IMR-90 (cell line): Measurements from ENCODE around the gene PDE8B. TPM values are rescaled to one million over a fixed set of nuclear protein-coding genes. Genes with fewer than 3 reads are reported as not detected.

Source experiments
- ATAC-seq: fragments of 200-7000 bp; cut with Tn5 transposase; 2 replicates; pipeline ENCODE4 v1.9.1; 2020; ENCODE audit warnings: low read depth, mild to moderate bottlenecking, moderate library complexity
- BruUV-seq: library from RNA; stranded (reverse); fragments of 400-500 nt; replicated peaks from 2 replicates; lab custom pipeline; 2021; lab: Mats Ljungman, UMichigan
- CTCF ChIA-PET: fragments of 300-600 bp; formaldehyde crosslinking; extraction: SDS; loops from one replicate; lab custom pipeline; 2021; ENCODE audit warnings: antibody characterized with exemption; lab: Yijun Ruan, JAX
- POLR2A ChIA-PET: fragments of 300-600 bp; sonication (Branson Sonifier 250); formaldehyde crosslinking; loops from one replicate; lab custom pipeline; 2022; ENCODE audit warnings: antibody characterized with exemption; ENCODE audit not compliant: unreplicated experiment; lab: Charles Lee
- DNase-seq: peaks from one replicate; pipeline ENCODE4 v3.0.0; 2013
- H2AFZ ChIP-seq: replicated peaks from 2 replicates; pipeline ENCODE3; 2013; ENCODE audit warnings: low read length, mild to moderate bottlenecking; ENCODE audit not compliant: poor library complexity
- H2AK5ac ChIP-seq: 2 replicates; pipeline ENCODE4 v1.6.1; 2013; ENCODE audit warnings: low read depth, low read length, inconsistent platforms
- H2AK9ac ChIP-seq: replicated peaks from 2 replicates; pipeline ENCODE3; 2013; ENCODE audit warnings: mild to moderate bottlenecking, low read depth, low read length, moderate library complexity; ENCODE audit not compliant: poor library complexity
- H2BK120ac ChIP-seq: 2 replicates; pipeline ENCODE4 v1.6.1; 2013; ENCODE audit warnings: low read depth, low read length, inconsistent platforms
- H2BK15ac ChIP-seq: 3 replicates; pipeline ENCODE4 v1.6.1; 2013; ENCODE audit warnings: low read depth, low read length, inconsistent platforms
- H2BK20ac ChIP-seq: 2 replicates; pipeline ENCODE4 v1.6.1; 2013; ENCODE audit warnings: low read depth, mild to moderate bottlenecking, inconsistent platforms, low read length, moderate library complexity
- H2BK5ac ChIP-seq: 2 replicates; pipeline ENCODE4 v1.6.1; 2013; ENCODE audit warnings: mild to moderate bottlenecking, low read depth, low read length, inconsistent platforms; ENCODE audit not compliant: poor library complexity, severe bottlenecking
- H3K14ac ChIP-seq: replicated peaks from 2 replicates; pipeline ENCODE4 v1.6.1; 2013; ENCODE audit warnings: low read depth, low read length, inconsistent platforms
- H3K18ac ChIP-seq: 2 replicates; pipeline ENCODE4 v1.6.1; 2013; ENCODE audit warnings: low read depth, low read length, control low read depth
- H3K23ac ChIP-seq: 2 replicates; pipeline ENCODE4 v1.6.1; 2013; ENCODE audit warnings: low read depth, low read length, inconsistent platforms
- H3K27ac ChIP-seq: 2 replicates; pipeline ENCODE4 v1.5.1; 2013; ENCODE audit warnings: mild to moderate bottlenecking, control low read depth, low read length; ENCODE audit not compliant: insufficient read depth
- H3K27me3 ChIP-seq: 2 replicates; pipeline ENCODE4 v1.6.1; 2013; ENCODE audit warnings: low read length; ENCODE audit not compliant: control insufficient read depth, insufficient read depth
- H3K36me3 ChIP-seq: 2 replicates; pipeline ENCODE4 v1.6.1; 2013; ENCODE audit warnings: low read length, mixed read lengths; ENCODE audit not compliant: control insufficient read depth, insufficient read depth
- H3K4ac ChIP-seq: 2 replicates; pipeline ENCODE4 v1.6.1; 2013; ENCODE audit warnings: low read depth, low read length, inconsistent platforms
- H3K4me1 ChIP-seq: 2 replicates; pipeline ENCODE4 v1.6.1; 2013; ENCODE audit warnings: low read length, mixed read lengths; ENCODE audit not compliant: control insufficient read depth, insufficient read depth
- H3K4me2 ChIP-seq: 2 replicates; pipeline ENCODE4 v1.6.1; 2013; ENCODE audit warnings: low read depth, mild to moderate bottlenecking, control low read depth, low read length, moderate library complexity
- H3K4me3 ChIP-seq: 2 replicates; pipeline ENCODE4 v1.5.1; 2013; ENCODE audit warnings: low read depth, mild to moderate bottlenecking, control low read depth, low read length, moderate library complexity; ENCODE audit not compliant: insufficient read depth
- H3K56ac ChIP-seq: 2 replicates; pipeline ENCODE4 v1.6.1; 2013; ENCODE audit warnings: low read length, inconsistent platforms; ENCODE audit not compliant: insufficient read depth; ENCODE audit errors: extremely low read depth
- H3K79me1 ChIP-seq, 2 experiments: 2 replicates each; pipeline ENCODE4 v1.6.1; 2013; ENCODE audit warnings: low read length in 2 of 2, inconsistent platforms in 1 of 2, low read depth in 1 of 2
- H3K9ac ChIP-seq: 2 replicates; pipeline ENCODE4 v1.6.1; 2013; ENCODE audit warnings: low read depth, low read length, control low read depth
- H3K9me1 ChIP-seq: 2 replicates; pipeline ENCODE4 v1.6.1; 2013; ENCODE audit warnings: low read length, inconsistent platforms; ENCODE audit not compliant: insufficient read depth
- H3K9me3 ChIP-seq: 2 replicates; pipeline ENCODE4 v1.6.1; 2013; ENCODE audit warnings: low read length; ENCODE audit not compliant: control insufficient read depth, insufficient read depth
- H4K20me1 ChIP-seq: 2 replicates; pipeline ENCODE4 v1.6.1; 2013; ENCODE audit warnings: low read length, inconsistent platforms; ENCODE audit not compliant: insufficient read depth
- H4K5ac ChIP-seq: 2 replicates; pipeline ENCODE4 v1.6.1; 2013; ENCODE audit warnings: mild to moderate bottlenecking, low read depth, low read length, control low read depth
- H4K8ac ChIP-seq, 2 experiments: 2 replicates each; pipeline ENCODE4 v1.6.1; 2013; ENCODE audit warnings: low read depth in 2 of 2, low read length in 2 of 2, control low read depth in 1 of 2, inconsistent platforms in 1 of 2
- H4K91ac ChIP-seq: 2 replicates; pipeline ENCODE4 v1.6.1; 2013; ENCODE audit warnings: low read depth, low read length, inconsistent platforms; ENCODE audit not compliant: insufficient read depth
- BHLHE40 ChIP-seq: fragments of 150-350 bp; IDR thresholded peaks from 2 replicates; pipeline ENCODE4 v1.6.1; 2016; ENCODE audit warnings: mild to moderate bottlenecking, low read depth, low read length
- CEBPB ChIP-seq: IDR thresholded peaks from 2 replicates; pipeline ENCODE4 v1.6.1; 2012; ENCODE audit warnings: low read depth, low read length, improper control_type of control experiment
- FOS ChIP-seq: fragments of 150-350 bp; IDR thresholded peaks from 2 replicates; pipeline ENCODE4 v1.6.1; 2016; ENCODE audit warnings: low read depth, low read length
- NFE2L2 ChIP-seq: fragments of 150-350 bp; IDR thresholded peaks from 2 replicates; pipeline ENCODE4 v1.6.1; 2016; ENCODE audit warnings: low read depth, mild to moderate bottlenecking, low read length
- POLR2A ChIP-seq: IDR thresholded peaks from 2 replicates; pipeline ENCODE4 v1.6.1; 2012; ENCODE audit warnings: mild to moderate bottlenecking, low read depth, low read length
- RFX5 ChIP-seq: IDR thresholded peaks from 2 replicates; pipeline ENCODE4 v1.8.0; 2012; ENCODE audit warnings: low read depth, mild to moderate bottlenecking, low read length, moderate library complexity
- WGBS, 2 experiments: methylation state at CpG; one replicate each; pipeline versions ENCODE4 v1.1.5 to v1.1.7; 2013; ENCODE audit warnings: missing lambda C conversion rate in 2 of 2; ENCODE audit not compliant: insufficient read length in 1 of 2; ENCODE audit errors: extremely low coverage in 2 of 2; 5-methylcytosine and 5-hydroxymethylcytosine counted together
- dilution Hi-C: fragments of 300-500 bp; cut with HindIII; formaldehyde crosslinking; loops from one replicate; pipeline ENCODE4 v1.14.3; 2018; ENCODE audit warnings: low sequenced_read_pairs; ENCODE audit not compliant: unreplicated experiment
- in situ Hi-C: fragments of 300-500 bp; cut with MboI; formaldehyde crosslinking; loops from 3 replicates; pipeline ENCODE4 v1.14.3; 2019; ENCODE audit warnings: low sequenced_read_pairs, inconsistent platforms, mixed read lengths
- intact Hi-C: fragments of 100-400 bp; cut with micrococcal nuclease; formaldehyde crosslinking; loops from 2 replicates; pipeline ENCODE4 v1.10.0; 2022
- polyA plus RNA-seq, 3 experiments: library from polyadenylated mRNA; depleted of rRNA; stranded (reverse); fragments of >200 nt; gene quantifications; 2 replicates each; pipeline ENCODE4 v1.2.3, GENCODE V29; 2012; ENCODE audit warnings: low replicate concordance in 1 of 3
- total RNA-seq: library from RNA; depleted of rRNA; stranded (reverse); fragments of >200 nt; gene quantifications from 2 replicates; pipeline ENCODE4 v1.2.3, GENCODE V29; 2012

Gene PDE8B
- total and polyA plus RNA-seq, 2 of the 4 experiments (the other 2 are of a cell fraction) = under 0.01 to 0.03 TPM

DNA sequence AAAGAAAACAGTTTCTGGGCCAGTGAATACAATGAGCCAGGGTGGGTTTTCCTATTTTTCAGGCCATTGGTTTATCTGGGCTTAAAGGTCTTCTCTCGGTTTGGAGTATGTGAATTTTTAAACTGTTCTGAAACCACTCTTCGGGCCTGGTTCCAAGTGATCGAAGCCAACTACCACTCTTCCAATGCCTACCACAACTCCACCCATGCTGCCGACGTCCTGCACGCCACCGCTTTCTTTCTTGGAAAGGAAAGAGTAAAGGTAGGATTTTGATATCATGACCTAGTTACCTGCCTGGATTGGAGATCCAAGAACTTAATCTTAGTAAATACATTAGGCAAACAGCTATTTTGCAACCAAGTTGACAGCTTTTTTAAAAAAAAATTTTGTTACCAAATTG lies 202.6 kb downstream of the PDE8B start:
- dilution Hi-C loops = no loop called here
- no peak overlapping the region for H3K23ac ChIP-seq
- peaks cover 10% of the 10 kb centered on the region for H3K27me3 ChIP-seq
- POLR2A ChIA-PET = no interaction called here
- WGBS, 2 experiments = no CpG with 5 or more reads among the region's 7 CpGs
- H3K79me1 ChIP-seq = no peaks in the 10 kb centered on the region
- in situ Hi-C loops = no loop called here
- no peak overlapping the region for H2BK20ac ChIP-seq
- H2BK15ac ChIP-seq = no peak overlapping the region
- no peak overlapping the region for H4K8ac ChIP-seq
- H4K20me1 ChIP-seq = no peaks in the 10 kb centered on the region
- H3K9me3 ChIP-seq = no peaks in the 10 kb centered on the region
- H3K4ac ChIP-seq = no peak overlapping the region
- H3K14ac ChIP-seq = no peak overlapping the region
- no peaks in the 10 kb centered on the region for H3K36me3 ChIP-seq
- H2AK5ac ChIP-seq = no peak overlapping the region
- intact Hi-C loops = no loop called here
- H3K9ac ChIP-seq = no peak overlapping the region
- ATAC-seq = no peak
- H3K27ac ChIP-seq = no peak overlapping the region
- H2BK5ac ChIP-seq = no peak overlapping the region
- no peak overlapping the region for H2BK120ac ChIP-seq
- 0 out of 2 replicates have a peak, but pooled peaks cover 5% of the 10 kb centered on the region for H3K9me1 ChIP-seq
- H3K18ac ChIP-seq = no peak overlapping the region
- no peaks in the 10 kb centered on the region; the same call in 1 of the 2 replicates for H3K4me1 ChIP-seq
- CTCF ChIA-PET = no interaction called here
- no peak overlapping the region for H4K5ac ChIP-seq
- no peak overlapping the region for H2AFZ ChIP-seq
- no TSS peak for BruUV-seq
- H3K4me2 ChIP-seq = no peak overlapping the region
- no peak overlapping the region for H3K4me3 ChIP-seq
- no peak for TF ChIP-seq RFX5
- TF ChIP-seq POLR2A = no peak
- TF ChIP-seq FOS = no peak
- TF ChIP-seq BHLHE40 = no peak
- TF ChIP-seq NFE2L2 = no peak
- TF ChIP-seq CEBPB = no peak
- no peak for DNase-seq
- no peak overlapping the region for H2AK9ac ChIP-seq
- H3K56ac ChIP-seq = no peak overlapping the region
- no peak overlapping the region for H4K91ac ChIP-seq
